Body of pancreas (tissue), 4 donors: ENCODE measurements around the gene CLK3. TPM values are rescaled to one million over a fixed set of nuclear protein-coding genes. Genes with fewer than 3 reads are reported as not detected.
A peak's percentile ranks its signal among the peaks of the same experiment; 100 is the strongest.
"Not testable (repeated sequence)": the region's sequence is repeated elsewhere in the genome, so short reads cannot be mapped to it uniquely, and the experiment has no call there.

ENCODE experiments used
- ATAC-seq: fragments of 150-250 bp; one replicate; pipeline ENCODE4 v1.9.1; 2016
- DNase-seq, 4 donors: peaks; one replicate each; pipeline ENCODE4 v3.0.0-alpha.2; 2019
- H3K27ac ChIP-seq, 4 donors: fragments of 200-600 bp; sonication (generic); 1 replicate in 3 of 4; 2 replicates in 1 of 4; pipeline versions ENCODE4 v1.5.1 to v1.6.1; 2016 to 2019; ENCODE audit warnings: mild to moderate bottlenecking in 1 of 4, mixed read lengths in 1 of 4, moderate library complexity in 1 of 4
- H3K27me3 ChIP-seq, 2 donors: fragments of 200-600 bp; sonication (generic); one replicate each; pipeline ENCODE4 v1.6.0; 2016; ENCODE audit warnings: mild to moderate bottlenecking in 1 of 2
- H3K36me3 ChIP-seq, 2 donors: fragments of 200-600 bp; sonication (generic); replicated peaks in 1 of 2; 2 replicates each; pipeline ENCODE4 v1.5.1; 2016; ENCODE audit warnings: low read depth in 2 of 2; ENCODE audit not compliant: insufficient read depth in 1 of 2
- H3K4me1 ChIP-seq: fragments of 200-600 bp; sonication (generic); one replicate; pipeline ENCODE4 v1.6.0; 2016
- H3K4me3 ChIP-seq, 2 donors: fragments of 200-600 bp; sonication (generic); 1 replicate in 1 of 2; 2 replicates in 1 of 2; pipeline ENCODE4 v1.5.1; 2016 to 2019
- H3K9me3 ChIP-seq, 3 donors: fragments of 200-600 bp; sonication (generic); 1 replicate in 2 of 3; 2 replicates in 1 of 3; pipeline ENCODE4 v1.5.1; 2016
- POLR2A ChIP-seq, 3 donors: fragments of 450-650 bp; IDR thresholded peaks; one replicate each; pipeline ENCODE4 v1.6.1; 2016; ENCODE audit warnings: antibody characterized with exemption in 3 of 3, mild to moderate bottlenecking in 2 of 3
- WGBS, 2 donors: methylation state at CpG; one replicate each; pipeline ENCODE4 v1.1.5; 2017; 5-methylcytosine and 5-hydroxymethylcytosine counted together
- intact Hi-C: fragments of 100-400 bp; cut with DNase I; formaldehyde crosslinking; loops from one replicate; pipeline ENCODE4 v1.15.1; 2023
- total RNA-seq, 2 donors: library from RNA; depleted of rRNA; stranded (reverse); fragments of >200 nt; gene quantifications; one replicate each; pipeline ENCODE4 v1.1.0, GENCODE V29; 2016
- TF ChIP-seq, protein P1 (sequence below), 7 experiments: fragments of 450-650 bp in 4 of 7; fragments of 200-600 bp in 3 of 7; sonication (generic) in 3 of 7; IDR thresholded peaks; one replicate each; pipeline ENCODE4 v1.5.1; 2016 to 2019; ENCODE audit warnings: antibody characterized with exemption in 7 of 7

Gene CLK3
- total RNA-seq, 2 donors from 2014 or later, result 48.0 to 126 TPM

DNA sequence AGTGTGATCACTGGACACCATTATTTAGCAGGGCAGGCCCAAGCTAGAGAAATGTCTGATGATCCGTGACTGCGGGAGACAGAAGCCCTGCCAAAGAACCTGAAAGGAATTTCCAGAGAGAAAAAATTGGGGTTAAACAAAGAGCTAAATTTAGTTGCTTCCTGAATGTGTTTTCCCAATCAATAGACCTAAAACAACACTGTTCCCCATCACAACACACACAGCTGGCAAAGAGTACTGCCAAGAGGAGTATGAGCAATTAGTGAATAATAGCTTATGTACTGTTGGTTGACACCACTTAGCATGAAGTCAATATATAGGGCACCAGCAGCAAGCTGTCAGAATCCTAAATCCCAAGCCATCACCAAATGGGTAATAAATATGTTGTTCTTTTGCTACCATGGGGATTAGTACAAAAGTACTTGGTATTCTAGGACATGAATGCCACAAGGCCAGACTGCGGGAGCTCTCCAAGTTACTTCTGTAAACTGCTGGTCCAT is 35.7 kb downstream of the CLK3 start:
- Histone ChIP-seq H3K4me1 (peaks cover 42% of the 10 kb centered on the region), H3K4me3 (no peak overlapping the region), H3K36me3 (no peaks in the 10 kb centered on the region), H3K9me3 (no peaks in the 10 kb centered on the region), H3K27me3 (no peaks in the 10 kb centered on the region), H3K27ac (peak overlapping the region in 3 of 4 donors; percentile 13 to 68 (median 55))
- WGBS, 2 donors, result 44 to 45% methylated on average over 3 of the region's 3 CpGs
- intact Hi-C loops, result no loop called here
- TF ChIP-seq, protein P1, sequence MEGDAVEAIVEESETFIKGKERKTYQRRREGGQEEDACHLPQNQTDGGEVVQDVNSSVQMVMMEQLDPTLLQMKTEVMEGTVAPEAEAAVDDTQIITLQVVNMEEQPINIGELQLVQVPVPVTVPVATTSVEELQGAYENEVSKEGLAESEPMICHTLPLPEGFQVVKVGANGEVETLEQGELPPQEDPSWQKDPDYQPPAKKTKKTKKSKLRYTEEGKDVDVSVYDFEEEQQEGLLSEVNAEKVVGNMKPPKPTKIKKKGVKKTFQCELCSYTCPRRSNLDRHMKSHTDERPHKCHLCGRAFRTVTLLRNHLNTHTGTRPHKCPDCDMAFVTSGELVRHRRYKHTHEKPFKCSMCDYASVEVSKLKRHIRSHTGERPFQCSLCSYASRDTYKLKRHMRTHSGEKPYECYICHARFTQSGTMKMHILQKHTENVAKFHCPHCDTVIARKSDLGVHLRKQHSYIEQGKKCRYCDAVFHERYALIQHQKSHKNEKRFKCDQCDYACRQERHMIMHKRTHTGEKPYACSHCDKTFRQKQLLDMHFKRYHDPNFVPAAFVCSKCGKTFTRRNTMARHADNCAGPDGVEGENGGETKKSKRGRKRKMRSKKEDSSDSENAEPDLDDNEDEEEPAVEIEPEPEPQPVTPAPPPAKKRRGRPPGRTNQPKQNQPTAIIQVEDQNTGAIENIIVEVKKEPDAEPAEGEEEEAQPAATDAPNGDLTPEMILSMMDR (IDR thresholded peaks at IDR 0.05), result no peak
- no peak for TF ChIP-seq POLR2A (IDR thresholded peaks at IDR 0.05)
- DNase-seq, result peak in 2 of 4 donors; percentile 22 to 25
- ATAC-seq, result peak; percentile 68

DNA sequence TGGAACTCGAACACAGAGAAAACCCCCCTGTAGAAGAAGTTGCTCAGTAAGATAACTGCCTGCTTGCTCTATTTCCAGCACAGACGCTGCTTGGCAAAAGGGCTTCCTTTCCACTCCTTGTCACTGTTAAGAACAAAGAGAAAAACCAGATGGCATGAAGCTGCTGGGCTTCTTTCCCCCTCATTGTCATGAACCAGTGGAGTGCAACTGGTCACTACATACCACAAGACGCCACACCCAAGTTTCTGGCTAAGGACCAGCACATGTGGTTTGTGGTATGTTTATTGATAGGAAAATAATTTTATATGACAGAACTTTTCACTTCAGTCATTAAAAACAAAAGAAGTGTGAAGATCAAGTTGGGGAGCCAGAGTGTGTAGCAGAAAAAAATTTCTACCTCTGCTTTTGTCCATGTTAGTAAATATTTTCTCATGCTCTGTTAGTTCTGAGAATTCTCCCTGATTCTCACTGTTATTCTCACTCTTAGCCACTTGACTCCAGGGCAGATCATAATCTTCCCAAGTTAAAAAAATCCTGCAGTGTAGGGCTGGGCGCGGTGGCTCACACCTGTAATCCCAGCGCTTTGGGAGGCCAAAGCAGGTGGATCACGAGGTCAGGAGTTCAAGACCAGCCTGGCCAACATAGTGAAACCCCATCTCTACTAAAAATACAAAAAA is 37.9 kb downstream of the CLK3 start:
- WGBS, 2 donors, result 77 to 82% methylated on average over 7 of the region's 7 CpGs
- no peak overlapping the region for H3K27ac ChIP-seq
- intact Hi-C loops, result no loop called here
- no peaks in the 10 kb centered on the region for H3K36me3 ChIP-seq
- no peak for ATAC-seq
- TF ChIP-seq, protein P1 (IDR thresholded peaks at IDR 0.05), result no peak
- no peak for TF ChIP-seq POLR2A (IDR thresholded peaks at IDR 0.05)
- no peak overlapping the region for H3K4me3 ChIP-seq
- peaks cover 47% of the 10 kb centered on the region for H3K4me1 ChIP-seq
- no peaks in the 10 kb centered on the region for H3K27me3 ChIP-seq
- no peaks in the 10 kb centered on the region for H3K9me3 ChIP-seq
- DNase-seq, result no peak

DNA sequence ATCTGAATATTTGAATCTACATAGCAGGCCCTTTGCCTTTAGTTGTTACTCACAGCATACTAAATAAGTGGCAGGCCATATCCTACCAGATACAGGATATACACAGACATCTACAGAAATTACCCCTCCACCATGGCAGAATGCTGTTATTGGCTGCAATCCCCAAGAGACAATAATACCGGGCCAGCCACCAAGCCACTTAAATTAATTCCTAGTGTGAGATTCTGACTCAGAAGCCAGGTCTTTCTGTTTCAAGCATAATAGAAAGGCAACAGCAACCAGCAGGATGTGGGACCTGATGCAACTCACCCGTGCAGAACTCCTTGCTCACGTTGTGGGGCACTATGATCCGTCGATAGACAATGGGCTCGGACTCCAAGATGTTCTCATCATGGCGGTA is 39.8 kb downstream of the CLK3 start:
- DNase-seq (no peak), ATAC-seq (no peak)
- H3K4me1 ChIP-seq, result peaks cover 41% of the 10 kb centered on the region
- 88 to 90% methylated on average over 7 of the region's 7 CpGs for WGBS, 2 donors
- no peak overlapping the region for H3K4me3 ChIP-seq
- H3K27ac ChIP-seq, result no peak overlapping the region
- TF ChIP-seq, protein P1 (IDR thresholded peaks at IDR 0.05), result no peak
- TF ChIP-seq POLR2A (IDR thresholded peaks at IDR 0.05), result no peak
- intact Hi-C loops, result no loop called here
- H3K36me3 ChIP-seq, result no peaks in the 10 kb centered on the region
- H3K9me3 ChIP-seq, result no peaks in the 10 kb centered on the region
- no peaks in the 10 kb centered on the region for H3K27me3 ChIP-seq

DNA sequence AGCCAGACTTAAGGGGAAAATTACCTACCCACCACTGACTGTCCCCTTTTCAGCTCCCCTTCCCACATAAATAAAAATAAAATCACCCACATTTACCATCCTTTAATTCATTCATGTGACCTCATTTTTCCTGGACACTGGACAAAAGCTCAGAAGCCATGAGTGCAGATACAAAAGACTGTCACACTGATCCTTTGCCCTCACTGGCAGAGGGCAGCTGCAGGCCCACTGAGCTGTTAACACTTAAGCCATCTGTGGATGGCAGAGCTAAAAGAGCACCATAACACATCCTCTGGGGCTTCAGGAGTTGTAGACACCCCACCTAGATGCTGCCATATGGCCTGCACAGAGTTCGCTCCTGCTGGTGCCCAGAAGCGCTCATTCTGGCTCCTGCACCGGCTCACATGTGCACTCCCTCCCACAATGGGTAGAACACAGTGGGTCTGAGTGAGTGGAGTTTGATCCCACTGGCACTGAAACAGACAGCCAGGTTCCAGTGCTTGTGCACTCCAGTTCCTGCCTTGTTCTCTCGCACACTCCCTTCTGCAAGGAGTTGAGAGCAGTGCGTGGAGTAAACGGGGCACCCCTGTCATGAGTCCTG is 41.4 kb downstream of the CLK3 start:
- intact Hi-C loops, result no loop called here
- H3K9me3 ChIP-seq, result no peaks in the 10 kb centered on the region
- no peak overlapping the region for H3K4me3 ChIP-seq
- 68 to 78% methylated on average over 4 to 6 of the region's 6 CpGs for WGBS, 2 donors
- H3K36me3 ChIP-seq, result no peaks in the 10 kb centered on the region
- H3K4me1 ChIP-seq, result peaks cover 32% of the 10 kb centered on the region
- ATAC-seq, result no peak
- H3K27ac ChIP-seq, result no peak overlapping the region
- peak in 2 of 4 donors; percentile 14 to 55 for DNase-seq
- no peak for TF ChIP-seq POLR2A (IDR thresholded peaks at IDR 0.05)
- H3K27me3 ChIP-seq, result no peaks in the 10 kb centered on the region

DNA sequence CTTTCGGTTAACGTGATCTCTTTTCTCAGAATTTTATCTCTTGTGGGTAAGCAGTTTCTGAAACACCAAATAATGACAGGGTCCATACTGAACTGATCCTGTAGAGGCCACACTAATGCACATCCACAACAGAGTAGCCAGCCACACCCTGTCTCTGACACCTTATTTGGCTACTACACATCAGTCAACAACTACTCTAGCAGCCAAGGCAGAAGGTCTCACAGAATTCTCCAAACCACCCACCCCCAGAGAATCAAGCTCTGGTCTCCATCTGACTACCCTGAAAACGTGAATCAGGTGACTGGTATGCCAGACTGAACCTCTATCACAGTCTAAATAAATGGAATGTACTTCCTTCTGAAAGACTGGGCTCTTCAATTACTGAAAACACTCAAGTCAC is 42.2 kb downstream of the CLK3 start:
- Histone ChIP-seq H3K9me3 (no peaks in the 10 kb centered on the region), H3K36me3 (no peaks in the 10 kb centered on the region), H3K4me3 (no peak overlapping the region), H3K4me1 (peaks cover 30% of the 10 kb centered on the region), H3K27ac (no peak overlapping the region), H3K27me3 (no peaks in the 10 kb centered on the region)
- TF ChIP-seq, protein P1 (IDR thresholded peaks at IDR 0.05), result no peak
- no peak for TF ChIP-seq POLR2A (IDR thresholded peaks at IDR 0.05)
- DNase-seq (no peak), ATAC-seq (no peak)
- 73 to 77% methylated on average over 3 of the region's 3 CpGs for WGBS, 2 donors
- intact Hi-C loops, result no loop called here

DNA sequence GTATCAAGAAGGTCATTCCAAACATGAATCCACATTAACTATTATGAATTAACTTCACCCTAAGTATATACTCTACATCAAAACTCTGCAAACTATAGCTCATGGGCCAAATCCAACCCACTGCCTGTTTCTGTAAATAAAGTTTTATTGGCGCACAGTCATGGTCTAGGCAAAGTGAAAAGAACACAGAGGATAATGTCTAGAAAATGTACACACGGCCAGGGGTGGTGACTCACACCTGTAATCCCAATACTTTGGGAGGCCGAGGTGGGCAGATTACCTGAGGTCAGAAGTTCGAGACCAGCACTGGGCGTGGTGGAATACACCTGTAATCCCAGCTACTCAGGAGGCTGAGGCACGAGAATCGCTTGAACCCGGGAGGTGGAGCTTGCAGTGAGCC is 45.6 kb downstream of the CLK3 start:
- H3K4me3 ChIP-seq, intact Hi-C loops, H3K9me3 ChIP-seq, DNase-seq, H3K27ac ChIP-seq, ATAC-seq, H3K36me3 ChIP-seq, H3K27me3 ChIP-seq: not testable (repeated sequence)
- 94 to 96% methylated on average over 8 of the region's 8 CpGs for WGBS, 2 donors
- peaks cover 37% of the 10 kb centered on the region for H3K4me1 ChIP-seq
